Loucy (cell line): ENCODE measurements around the gene KCNQ4.
A peak's percentile ranks its signal among the peaks of the same experiment; 100 is the strongest.

ENCODE experiments used
- H2AFZ ChIP-seq: fragments of 200-600 bp; sonication (generic); 2 replicates; pipeline ENCODE4 v1.6.0; 2016; ENCODE audit warnings: antibody characterized with exemption, mild to moderate bottlenecking, low read length, moderate library complexity
- H3F3A ChIP-seq: fragments of 200-600 bp; 2 replicates; pipeline ENCODE4 v1.6.0; 2016; ENCODE audit warnings: antibody characterized with exemption, low read depth, mild to moderate bottlenecking
- H3K27me3 ChIP-seq: fragments of 200-600 bp; sonication (generic); 2 replicates; pipeline ENCODE4 v1.6.1; 2014; ENCODE audit warnings: low read length, mild to moderate bottlenecking; ENCODE audit not compliant: insufficient read depth, poor library complexity, severe bottlenecking
- H3K36me3 ChIP-seq: fragments of 200-600 bp; sonication (generic); 2 replicates; pipeline ENCODE4 v1.6.1; 2016; ENCODE audit warnings: low read length; ENCODE audit not compliant: insufficient read depth
- H3K4me1 ChIP-seq: fragments of 200-600 bp; sonication (generic); 2 replicates; pipeline ENCODE4 v1.5.1; 2014; ENCODE audit warnings: low read length, mild to moderate bottlenecking; ENCODE audit not compliant: insufficient read depth, poor library complexity, severe bottlenecking
- H3K4me2 ChIP-seq: fragments of 200-600 bp; sonication (generic); 2 replicates; pipeline ENCODE4 v1.6.0; 2014; ENCODE audit warnings: antibody characterized with exemption, low read length, low read depth, mild to moderate bottlenecking; ENCODE audit not compliant: poor library complexity, severe bottlenecking
- H3K4me3 ChIP-seq: fragments of 200-600 bp; sonication (generic); 2 replicates; pipeline ENCODE4 v1.5.1; 2014; ENCODE audit warnings: low read length, mild to moderate bottlenecking, mixed read lengths; ENCODE audit not compliant: poor library complexity, severe bottlenecking
- H3K79me2 ChIP-seq: fragments of 200-600 bp; sonication (generic); 2 replicates; pipeline ENCODE4 v1.6.1; 2014; ENCODE audit warnings: low read length; ENCODE audit not compliant: insufficient read depth
- H3K9ac ChIP-seq: fragments of 200-600 bp; sonication (generic); 2 replicates; pipeline ENCODE4 v1.6.0; 2014; ENCODE audit warnings: mild to moderate bottlenecking, low read depth, low read length, moderate library complexity; ENCODE audit not compliant: poor library complexity, severe bottlenecking
- H3K9me2 ChIP-seq: fragments of 200-600 bp; sonication (generic); replicated peaks from 2 replicates; pipeline ENCODE4 v1.6.1; 2016; ENCODE audit warnings: low read depth, low read length, mixed read lengths
- H3K9me3 ChIP-seq: fragments of 200-600 bp; sonication (generic); 2 replicates; pipeline ENCODE4 v1.6.1; 2014; ENCODE audit warnings: mild to moderate bottlenecking, antibody characterized with exemption, low read length, low read depth; ENCODE audit not compliant: insufficient read depth
- H4K20me1 ChIP-seq: fragments of 200-600 bp; sonication (generic); 2 replicates; pipeline ENCODE4 v1.6.0; 2014; ENCODE audit warnings: antibody characterized with exemption, low read length, mild to moderate bottlenecking; ENCODE audit not compliant: insufficient read depth, poor library complexity, severe bottlenecking
- EZH2phosphoT487 ChIP-seq: fragments of 200-600 bp; IDR thresholded peaks from 2 replicates; pipeline ENCODE4 v1.6.1; 2018; ENCODE audit warnings: antibody characterized with exemption, mild to moderate bottlenecking, moderate library complexity, borderline replicate concordance
- TF ChIP-seq, protein P1 (sequence below): fragments of 200-600 bp; sonication (generic); conservative IDR thresholded peaks from 2 replicates; pipeline ENCODE4 v1.5.1; 2014; ENCODE audit warnings: mild to moderate bottlenecking, antibody characterized with exemption, low read length

The KCNQ4 gene

DNA sequence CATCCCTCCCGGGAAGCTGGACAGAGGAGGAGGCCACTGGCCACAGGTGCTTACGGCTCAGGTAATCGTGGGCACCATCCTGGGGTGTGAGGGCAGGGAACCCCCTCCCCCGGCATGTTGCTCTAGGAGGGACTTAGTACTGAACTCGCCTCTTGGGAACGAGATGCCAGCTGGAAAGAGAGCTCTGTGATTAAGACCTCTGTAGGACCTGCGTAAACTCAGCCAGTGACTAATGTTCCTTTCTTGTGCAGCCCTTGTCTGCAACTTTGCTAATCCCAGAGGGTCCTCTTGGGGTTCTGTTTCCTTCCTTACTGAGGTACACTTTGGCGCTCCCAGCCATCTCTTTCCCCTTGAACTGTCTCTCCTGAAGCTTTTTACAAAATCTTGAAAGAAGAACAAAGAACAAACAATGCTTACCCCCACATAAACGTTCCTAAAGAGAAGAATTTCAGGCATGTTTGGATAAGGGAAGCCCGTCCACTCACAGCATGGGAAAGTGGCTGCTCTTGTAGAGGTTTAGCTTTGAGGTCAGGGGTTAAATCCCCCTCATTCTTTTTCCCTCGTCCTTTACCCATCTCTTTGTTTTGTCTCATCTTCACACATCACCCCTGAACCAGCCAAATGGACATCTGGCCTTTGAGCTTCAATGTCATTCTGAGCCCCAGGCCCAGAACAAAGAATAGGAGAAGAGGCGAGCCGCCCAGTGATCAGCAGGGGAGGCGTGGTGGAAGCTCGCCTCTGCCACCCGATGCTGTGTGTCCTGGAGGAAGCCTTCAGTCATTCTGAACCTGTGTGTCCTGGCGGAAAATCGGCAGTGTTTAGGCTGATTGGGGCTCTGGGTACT, 41.2 kb downstream of the KCNQ4 start:
- Histone ChIP-seq H3K4me1 (peaks cover 48% of the 10 kb centered on the region), H3K4me2 (peak overlapping the region; percentile 73), H3K9me3 (no peaks in the 10 kb centered on the region), H4K20me1 (no peaks in the 10 kb centered on the region), H3K4me3 (peak overlapping the region; percentile 20), H3K9ac (peak overlapping the region; percentile 63), H3K79me2 (no peaks in the 10 kb centered on the region), H3K9me2 (no peaks in the 10 kb centered on the region), H3K27me3 (no peaks in the 10 kb centered on the region), H3F3A (no peaks in the 10 kb centered on the region), H3K36me3 (no peaks in the 10 kb centered on the region), H2AFZ (no peak overlapping the region)
- TF ChIP-seq, protein P1, sequence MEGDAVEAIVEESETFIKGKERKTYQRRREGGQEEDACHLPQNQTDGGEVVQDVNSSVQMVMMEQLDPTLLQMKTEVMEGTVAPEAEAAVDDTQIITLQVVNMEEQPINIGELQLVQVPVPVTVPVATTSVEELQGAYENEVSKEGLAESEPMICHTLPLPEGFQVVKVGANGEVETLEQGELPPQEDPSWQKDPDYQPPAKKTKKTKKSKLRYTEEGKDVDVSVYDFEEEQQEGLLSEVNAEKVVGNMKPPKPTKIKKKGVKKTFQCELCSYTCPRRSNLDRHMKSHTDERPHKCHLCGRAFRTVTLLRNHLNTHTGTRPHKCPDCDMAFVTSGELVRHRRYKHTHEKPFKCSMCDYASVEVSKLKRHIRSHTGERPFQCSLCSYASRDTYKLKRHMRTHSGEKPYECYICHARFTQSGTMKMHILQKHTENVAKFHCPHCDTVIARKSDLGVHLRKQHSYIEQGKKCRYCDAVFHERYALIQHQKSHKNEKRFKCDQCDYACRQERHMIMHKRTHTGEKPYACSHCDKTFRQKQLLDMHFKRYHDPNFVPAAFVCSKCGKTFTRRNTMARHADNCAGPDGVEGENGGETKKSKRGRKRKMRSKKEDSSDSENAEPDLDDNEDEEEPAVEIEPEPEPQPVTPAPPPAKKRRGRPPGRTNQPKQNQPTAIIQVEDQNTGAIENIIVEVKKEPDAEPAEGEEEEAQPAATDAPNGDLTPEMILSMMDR: no peak
- TF ChIP-seq EZH2phosphoT487: no peak

DNA sequence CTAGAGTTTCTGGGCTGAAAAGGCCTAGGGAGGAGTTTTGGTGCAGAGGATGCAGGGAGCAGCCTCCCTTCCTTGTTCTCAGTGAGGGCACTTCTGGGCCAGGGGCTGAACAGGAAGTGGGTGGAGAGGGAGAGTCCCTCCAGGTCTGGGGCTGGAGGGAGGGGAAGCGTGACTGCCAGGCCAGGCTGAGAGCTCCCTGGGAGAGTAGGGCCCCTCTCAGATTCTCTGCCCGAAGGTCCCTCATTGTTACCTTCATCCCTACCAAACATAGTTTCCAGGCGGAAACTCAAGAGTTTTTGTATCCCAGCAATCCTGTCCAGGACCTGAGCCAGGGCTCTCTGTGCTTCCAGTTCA, 41.8 kb downstream of the KCNQ4 start:
- no peak overlapping the region for H2AFZ ChIP-seq
- H3K9me2 ChIP-seq: no peaks in the 10 kb centered on the region
- H3K27me3 ChIP-seq: no peaks in the 10 kb centered on the region
- peaks cover 48% of the 10 kb centered on the region for H3K4me1 ChIP-seq
- no peaks in the 10 kb centered on the region for H3F3A ChIP-seq
- no peaks in the 10 kb centered on the region for H3K9me3 ChIP-seq
- peak overlapping the region; percentile 73 for H3K4me2 ChIP-seq
- peak overlapping the region; percentile 63 for H3K9ac ChIP-seq
- no peaks in the 10 kb centered on the region for H3K36me3 ChIP-seq
- TF ChIP-seq, protein P1: no peak
- no peak for TF ChIP-seq EZH2phosphoT487
- H4K20me1 ChIP-seq: no peaks in the 10 kb centered on the region
- peak overlapping the region; percentile 40 for H3K4me3 ChIP-seq
- no peaks in the 10 kb centered on the region for H3K79me2 ChIP-seq

DNA sequence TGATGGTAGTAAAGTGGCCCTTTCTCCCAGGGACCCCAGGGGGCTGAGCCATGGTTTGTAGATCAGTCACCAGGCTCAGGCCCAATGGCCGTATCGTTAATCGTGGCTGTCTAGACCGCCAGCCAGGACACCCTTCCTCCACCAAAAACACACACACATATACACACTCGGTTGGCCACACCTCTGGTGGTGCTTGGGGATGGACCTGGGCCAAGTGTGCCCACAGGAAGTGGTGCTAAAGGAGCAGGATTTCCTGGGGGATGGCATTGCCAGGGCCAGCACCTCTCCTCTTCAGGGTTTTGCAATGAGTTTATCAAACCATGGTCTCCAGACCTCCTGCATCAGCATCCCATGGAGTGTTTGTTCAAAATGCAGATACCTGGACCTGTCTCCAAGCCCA, 42.4 kb downstream of the KCNQ4 start:
- Histone ChIP-seq H3K4me1 (peaks cover 42% of the 10 kb centered on the region), H2AFZ (no peak overlapping the region), H3K79me2 (no peaks in the 10 kb centered on the region), H3K4me2 (peak overlapping the region; percentile 73), H3F3A (no peaks in the 10 kb centered on the region), H3K9me2 (no peaks in the 10 kb centered on the region), H3K9me3 (no peaks in the 10 kb centered on the region), H3K27me3 (no peaks in the 10 kb centered on the region), H3K4me3 (peak overlapping the region; percentile 40), H3K36me3 (no peaks in the 10 kb centered on the region), H3K9ac (peak overlapping the region; percentile 63), H4K20me1 (no peaks in the 10 kb centered on the region)
- no peak for TF ChIP-seq EZH2phosphoT487
- TF ChIP-seq, protein P1: no peak
